K562 (cell line): Measurements from ENCODE around the gene CENPB. TPM values are rescaled to one million over a fixed set of nuclear protein-coding genes. Genes with fewer than 3 reads are reported as not detected.

ENCODE experiments used
- CEBPB ChIP-seq: fragments of 450-650 bp; IDR thresholded peaks from 2 replicates; pipeline ENCODE4 v1.6.1; 2016; ENCODE audit warnings: missing genetic modification characterization, missing compliant biosample characterization
- ELF2 ChIP-seq: fragments of 250-450 bp; sonication (Bioruptor Pico); IDR thresholded peaks from 2 replicates; pipeline ENCODE4 v1.5.0; 2021; ENCODE audit warnings: mild to moderate bottlenecking
- FUS ChIP-seq: fragments of 200-400 bp; formaldehyde crosslinking; optimal IDR thresholded peaks from 2 replicates; pipeline ENCODE3; 2017; ENCODE audit warnings: low read depth, low read length
- GABPB1 ChIP-seq: sonication (generic); formaldehyde crosslinking; IDR thresholded peaks from 2 replicates; pipeline ENCODE4 v1.8.0; 2022; ENCODE audit warnings: mild to moderate bottlenecking, missing genetic modification reagents
- GABPB2 ChIP-seq: fragments of 250-450 bp; sonication (Bioruptor Pico); conservative IDR thresholded peaks from 2 replicates; pipeline ENCODE4 v1.5.1; 2021; ENCODE audit warnings: mild to moderate bottlenecking
- MAZ ChIP-seq, 2 experiments: fragments of 450-650 bp in 1 of 2; sonication (generic) in 1 of 2; formaldehyde crosslinking; IDR thresholded peaks in 1 of 2; conservative IDR thresholded peaks in 1 of 2; 2 replicates each; pipeline versions ENCODE4 v1.4.0 to v1.5.0; 2020; ENCODE audit warnings: mild to moderate bottlenecking in 1 of 2, missing genetic modification reagents in 1 of 2
- RBFOX2 ChIP-seq: fragments of 200-400 bp; formaldehyde crosslinking; IDR thresholded peaks from 2 replicates; pipeline ENCODE4 v1.6.1; 2017; ENCODE audit warnings: low read depth, mild to moderate bottlenecking, low read length, moderate library complexity
- ZNF232 ChIP-seq: sonication (generic); formaldehyde crosslinking; IDR thresholded peaks from 2 replicates; pipeline ENCODE4 v1.8.0; 2022; ENCODE audit warnings: mild to moderate bottlenecking, missing genetic modification reagents
- polyA plus RNA-seq, 8 experiments: library from polyadenylated mRNA; depleted of rRNA in 4 of 8; stranded (reverse) in 5 of 8; unstranded in 3 of 8; fragments of >200 nt; fragmentation: Nextera tagmentation in 2 of 8; fragmentation: Illumina TruSeq in 1 of 8; extraction: Ambion mirVana in 2 of 8; extraction: Trizol in 1 of 8; gene quantifications; 2 replicates each; pipeline versions ENCODE4 v1.2.1 to v1.2.3, GENCODE V29; 2011 to 2014; ENCODE audit warnings: inconsistent platforms in 1 of 8, missing spikeins in 1 of 8
- total RNA-seq, 7 experiments: library from RNA; depleted of rRNA in 6 of 7; stranded (reverse); fragments of >200 nt in 6 of 7; fragmentation: Illumina TruSeq in 2 of 7; extraction: Trizol in 2 of 7; gene quantifications; 2 replicates each; pipeline versions ENCODE4 v1.2.1 to v1.2.3, GENCODE V29; 2011 to 2021; ENCODE audit warnings: low replicate concordance in 1 of 7
- TF ChIP-seq, protein P1 (sequence below), 2 experiments: fragments of 450-650 bp; formaldehyde crosslinking in 1 of 2; IDR thresholded peaks; 2 replicates each; pipeline versions ENCODE4 v1.4.0 to v1.6.1; 2014 to 2020; ENCODE audit warnings: mild to moderate bottlenecking in 2 of 2, borderline replicate concordance in 1 of 2, low read depth in 1 of 2
- TF ChIP-seq, protein P2 (sequence below): fragments of 200-800 bp; sonication (Bioruptor generic); IDR thresholded peaks from 2 replicates; pipeline ENCODE4 v1.6.1; 2017; ENCODE audit warnings: missing genetic modification characterization, missing compliant biosample characterization
- TF ChIP-seq, protein P3 (sequence below): sonication (generic); formaldehyde crosslinking; IDR thresholded peaks from 2 replicates; pipeline ENCODE4 v1.8.0; 2022; ENCODE audit warnings: missing genetic modification reagents, mild to moderate bottlenecking, moderate library complexity, borderline replicate concordance
- TF ChIP-seq, protein P4 (sequence below): sonication (generic); formaldehyde crosslinking; IDR thresholded peaks from 2 replicates; pipeline ENCODE4 v1.9.0; 2022; ENCODE audit warnings: mild to moderate bottlenecking, missing genetic modification reagents
- TF ChIP-seq, protein P5 (sequence below): sonication (generic); formaldehyde crosslinking; IDR thresholded peaks from 2 replicates; pipeline ENCODE4 v1.8.0; 2022; ENCODE audit warnings: mild to moderate bottlenecking, low read depth, missing genetic modification reagents

Gene CENPB
- total and polyA plus RNA-seq, 9 of the 15 experiments (the other 6 are each of a cell fraction or from before 2014, with no cell fraction given): 0.17 to 70.8 (median 24.9) TPM

DNA sequence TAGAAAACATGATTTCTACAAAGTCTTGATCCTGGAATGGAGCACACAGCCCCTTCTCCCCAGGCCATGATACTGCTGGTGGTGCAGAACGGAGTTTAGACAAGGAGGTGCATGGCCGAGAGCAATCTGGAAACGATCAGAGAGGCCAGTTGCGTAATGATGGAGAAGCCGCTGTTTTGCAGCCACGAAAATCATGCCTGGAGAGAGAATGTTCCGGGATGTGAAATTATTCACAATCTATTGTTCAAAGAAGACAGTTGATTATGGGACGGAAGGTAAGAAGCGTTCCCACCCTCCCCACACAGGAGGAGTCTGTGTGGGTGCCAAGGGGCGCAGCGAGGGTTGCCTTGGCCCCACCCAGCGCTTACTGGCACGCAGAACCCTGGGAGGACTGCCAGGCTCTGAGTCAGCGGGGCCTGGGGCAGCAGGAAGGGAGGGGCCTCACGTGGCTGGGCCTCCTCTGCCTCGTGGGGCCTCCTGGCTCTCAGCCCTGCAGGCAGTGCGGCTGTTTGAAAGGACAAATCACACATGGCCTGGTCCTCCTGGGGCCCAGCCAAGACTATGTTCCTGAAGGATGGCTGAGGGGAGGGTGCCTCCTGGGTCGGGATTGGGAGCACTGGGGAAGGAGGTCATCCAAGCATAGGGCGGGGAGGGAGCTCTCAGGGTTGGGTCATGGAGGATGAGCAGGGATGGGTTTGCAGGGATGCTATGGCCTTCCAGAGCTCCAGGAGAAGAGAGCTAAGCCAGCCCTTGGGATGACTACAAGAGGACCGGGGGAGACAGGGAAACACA is 25.1 kb upstream of the CENPB start (continued):
- TF ChIP-seq, protein P1, sequence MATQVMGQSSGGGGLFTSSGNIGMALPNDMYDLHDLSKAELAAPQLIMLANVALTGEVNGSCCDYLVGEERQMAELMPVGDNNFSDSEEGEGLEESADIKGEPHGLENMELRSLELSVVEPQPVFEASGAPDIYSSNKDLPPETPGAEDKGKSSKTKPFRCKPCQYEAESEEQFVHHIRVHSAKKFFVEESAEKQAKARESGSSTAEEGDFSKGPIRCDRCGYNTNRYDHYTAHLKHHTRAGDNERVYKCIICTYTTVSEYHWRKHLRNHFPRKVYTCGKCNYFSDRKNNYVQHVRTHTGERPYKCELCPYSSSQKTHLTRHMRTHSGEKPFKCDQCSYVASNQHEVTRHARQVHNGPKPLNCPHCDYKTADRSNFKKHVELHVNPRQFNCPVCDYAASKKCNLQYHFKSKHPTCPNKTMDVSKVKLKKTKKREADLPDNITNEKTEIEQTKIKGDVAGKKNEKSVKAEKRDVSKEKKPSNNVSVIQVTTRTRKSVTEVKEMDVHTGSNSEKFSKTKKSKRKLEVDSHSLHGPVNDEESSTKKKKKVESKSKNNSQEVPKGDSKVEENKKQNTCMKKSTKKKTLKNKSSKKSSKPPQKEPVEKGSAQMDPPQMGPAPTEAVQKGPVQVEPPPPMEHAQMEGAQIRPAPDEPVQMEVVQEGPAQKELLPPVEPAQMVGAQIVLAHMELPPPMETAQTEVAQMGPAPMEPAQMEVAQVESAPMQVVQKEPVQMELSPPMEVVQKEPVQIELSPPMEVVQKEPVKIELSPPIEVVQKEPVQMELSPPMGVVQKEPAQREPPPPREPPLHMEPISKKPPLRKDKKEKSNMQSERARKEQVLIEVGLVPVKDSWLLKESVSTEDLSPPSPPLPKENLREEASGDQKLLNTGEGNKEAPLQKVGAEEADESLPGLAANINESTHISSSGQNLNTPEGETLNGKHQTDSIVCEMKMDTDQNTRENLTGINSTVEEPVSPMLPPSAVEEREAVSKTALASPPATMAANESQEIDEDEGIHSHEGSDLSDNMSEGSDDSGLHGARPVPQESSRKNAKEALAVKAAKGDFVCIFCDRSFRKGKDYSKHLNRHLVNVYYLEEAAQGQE (IDR thresholded peaks at IDR 0.05; ENCODE audit: borderline replicate concordance): 0 out of 2 replicates have a peak, but pooled peaks have one; percentile 3
- TF ChIP-seq, protein P1 (CRISPR knock-in tag; IDR thresholded peaks at IDR 0.05; ENCODE audit: low read depth): no peak
- TF ChIP-seq GABPB1 (CRISPR knock-in tag) (peak; percentile 36; the same call in 1 of the 2 replicates), FUS (no peak), RBFOX2 (0 out of 2 replicates have a peak, but pooled peaks have one; percentile 18), ELF2 (no peak), GABPB2 (CRISPR knock-in tag) (no peak), ZNF232 (no peak), CEBPB (tag) (peak; percentile 95), MAZ (CRISPR knock-in tag; conservative IDR thresholded peaks at IDR 0.05 in 1 of 2, IDR thresholded peaks at IDR 0.05 in 1 of 2) (peak; percentile 34 to 74; a peak in 3 of 4 replicates)
- TF ChIP-seq, protein P2, sequence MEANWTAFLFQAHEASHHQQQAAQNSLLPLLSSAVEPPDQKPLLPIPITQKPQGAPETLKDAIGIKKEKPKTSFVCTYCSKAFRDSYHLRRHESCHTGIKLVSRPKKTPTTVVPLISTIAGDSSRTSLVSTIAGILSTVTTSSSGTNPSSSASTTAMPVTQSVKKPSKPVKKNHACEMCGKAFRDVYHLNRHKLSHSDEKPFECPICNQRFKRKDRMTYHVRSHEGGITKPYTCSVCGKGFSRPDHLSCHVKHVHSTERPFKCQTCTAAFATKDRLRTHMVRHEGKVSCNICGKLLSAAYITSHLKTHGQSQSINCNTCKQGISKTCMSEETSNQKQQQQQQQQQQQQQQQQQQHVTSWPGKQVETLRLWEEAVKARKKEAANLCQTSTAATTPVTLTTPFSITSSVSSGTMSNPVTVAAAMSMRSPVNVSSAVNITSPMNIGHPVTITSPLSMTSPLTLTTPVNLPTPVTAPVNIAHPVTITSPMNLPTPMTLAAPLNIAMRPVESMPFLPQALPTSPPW (CRISPR knock-in tag): peak; percentile 86
- TF ChIP-seq, protein P3, sequence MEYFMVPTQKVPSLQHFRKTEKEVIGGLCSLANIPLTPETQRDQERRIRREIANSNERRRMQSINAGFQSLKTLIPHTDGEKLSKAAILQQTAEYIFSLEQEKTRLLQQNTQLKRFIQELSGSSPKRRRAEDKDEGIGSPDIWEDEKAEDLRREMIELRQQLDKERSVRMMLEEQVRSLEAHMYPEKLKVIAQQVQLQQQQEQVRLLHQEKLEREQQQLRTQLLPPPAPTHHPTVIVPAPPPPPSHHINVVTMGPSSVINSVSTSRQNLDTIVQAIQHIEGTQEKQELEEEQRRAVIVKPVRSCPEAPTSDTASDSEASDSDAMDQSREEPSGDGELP (CRISPR knock-in tag): peak; percentile 30; the same call in 1 of the 2 replicates
- TF ChIP-seq, protein P4, sequence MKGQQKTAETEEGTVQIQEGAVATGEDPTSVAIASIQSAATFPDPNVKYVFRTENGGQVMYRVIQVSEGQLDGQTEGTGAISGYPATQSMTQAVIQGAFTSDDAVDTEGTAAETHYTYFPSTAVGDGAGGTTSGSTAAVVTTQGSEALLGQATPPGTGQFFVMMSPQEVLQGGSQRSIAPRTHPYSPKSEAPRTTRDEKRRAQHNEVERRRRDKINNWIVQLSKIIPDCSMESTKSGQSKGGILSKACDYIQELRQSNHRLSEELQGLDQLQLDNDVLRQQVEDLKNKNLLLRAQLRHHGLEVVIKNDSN: peak; percentile 70; the same call in 1 of the 2 replicates
- TF ChIP-seq, protein P5, sequence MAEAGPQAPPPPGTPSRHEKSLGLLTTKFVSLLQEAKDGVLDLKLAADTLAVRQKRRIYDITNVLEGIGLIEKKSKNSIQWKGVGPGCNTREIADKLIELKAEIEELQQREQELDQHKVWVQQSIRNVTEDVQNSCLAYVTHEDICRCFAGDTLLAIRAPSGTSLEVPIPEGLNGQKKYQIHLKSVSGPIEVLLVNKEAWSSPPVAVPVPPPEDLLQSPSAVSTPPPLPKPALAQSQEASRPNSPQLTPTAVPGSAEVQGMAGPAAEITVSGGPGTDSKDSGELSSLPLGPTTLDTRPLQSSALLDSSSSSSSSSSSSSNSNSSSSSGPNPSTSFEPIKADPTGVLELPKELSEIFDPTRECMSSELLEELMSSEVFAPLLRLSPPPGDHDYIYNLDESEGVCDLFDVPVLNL: 0 out of 2 replicates have a peak, but pooled peaks have one; percentile 33
